ENCODE data around the gene C19orf44. TPM values are rescaled to one million over a fixed set of nuclear protein-coding genes. Genes with fewer than 3 reads are reported as not detected.

C19orf44 gene
- total and polyA plus RNA-seq, 2 of the 4 experiments (the other 2 are of a cell fraction): 1.4 to 3.8 TPM

GRCh38 chr19:16462757-16463250, 33.4 kb upstream of the C19orf44 start:
- Histone ChIP-seq H4K5ac (ENCODE audit: low read depth, low read length) (no peak overlapping the region), H3K18ac (ENCODE audit: low read depth, low read length) (no peak overlapping the region), H3K14ac (replicated peaks; ENCODE audit: low read depth, low read length) (no peak overlapping the region), H3K9ac (ENCODE audit: low read depth, low read length) (no peak overlapping the region), H2AK5ac (ENCODE audit: low read depth, low read length) (no peak overlapping the region), H3K4me3 (ENCODE audit: insufficient read depth, low read depth, low read length) (no peak overlapping the region), H2BK15ac (ENCODE audit: low read depth, low read length) (no peak overlapping the region), H3K23ac (ENCODE audit: low read depth, low read length) (no peak overlapping the region), H4K20me1 (ENCODE audit: insufficient read depth, low read length) (peaks cover 88% of the 10 kb centered on the region), H4K8ac (ENCODE audit: low read depth in 2 of 2, low read length in 2 of 2) (no peak overlapping the region), H3K56ac (ENCODE audit: extremely low read depth, insufficient read depth, low read length) (no peak overlapping the region), H3K4me2 (ENCODE audit: low read depth, low read length) (no peak overlapping the region), H3K4me1 (ENCODE audit: control insufficient read depth, insufficient read depth, low read length) (peaks cover 16% of the 10 kb centered on the region), H3K27me3 (ENCODE audit: control insufficient read depth, insufficient read depth, low read length) (no peaks in the 10 kb centered on the region), H2BK5ac (ENCODE audit: low read depth, low read length, poor library complexity, severe bottlenecking) (no peak overlapping the region), H4K91ac (ENCODE audit: insufficient read depth, low read depth, low read length) (no peak overlapping the region), H2AFZ (replicated peaks; ENCODE audit: low read length, poor library complexity) (no peak overlapping the region), H3K79me1 (ENCODE audit: low read depth in 1 of 2, low read length in 2 of 2) (peaks cover 48 to 90% of the 10 kb centered on the region in 2 experiments), H2AK9ac (replicated peaks; ENCODE audit: low read depth, low read length, poor library complexity) (peak overlapping the region; percentile 66), H2BK120ac (ENCODE audit: low read depth, low read length) (no peak overlapping the region), H3K9me1 (ENCODE audit: insufficient read depth, low read length) (peaks cover 35% of the 10 kb centered on the region), H3K9me3 (ENCODE audit: control insufficient read depth, insufficient read depth, low read length) (no peaks in the 10 kb centered on the region), H3K27ac (ENCODE audit: insufficient read depth, low read length) (no peak overlapping the region), H3K36me3 (ENCODE audit: control insufficient read depth, insufficient read depth, low read length) (no peaks in the 10 kb centered on the region), H2BK20ac (ENCODE audit: low read depth, low read length) (no peak overlapping the region), H3K4ac (ENCODE audit: low read depth, low read length) (no peak overlapping the region)
- in situ Hi-C loops (cut with MboI; ENCODE audit: low sequenced_read_pairs) (no loop called here), dilution Hi-C loops (cut with HindIII; ENCODE audit: low sequenced_read_pairs, unreplicated experiment) (no loop called here), intact Hi-C loops (cut with micrococcal nuclease) (no loop called here)
- ChIA-PET CTCF (no interaction called here), POLR2A (ENCODE audit: unreplicated experiment) (no interaction called here)
- no TSS peak for BruUV-seq (replicated peaks)
- peak; percentile 34 for DNase-seq
- TF ChIP-seq NFE2L2 (IDR thresholded peaks at IDR 0.05; ENCODE audit: low read depth, low read length) (no peak), USF2 (IDR thresholded peaks at IDR 0.05; ENCODE audit: low read depth, low read length) (peak; percentile 24; the same call in 1 of the 2 replicates)
- ATAC-seq (ENCODE audit: low read depth): no peak
- WGBS, 2 experiments (ENCODE audit: extremely low coverage in 2 of 2, insufficient read length in 1 of 2): 94% methylated on average over 4 of the region's 6 CpGs; no CpG with 5 or more reads in 1 of the 2 experiments

Data from IMR-90 (cell line).